ENCODE data around the gene POLR1H.

Gene POLR1H

GRCh38 chr6:30093951-30094661 lies 33.0 kb downstream of the POLR1H start:
- Histone ChIP-seq H4K20me1 (ENCODE audit: insufficient read depth, low read length) (no peaks in the 10 kb centered on the region), H3K4me3 (ENCODE audit: low read length) (no peak overlapping the region), H3K27me3 (ENCODE audit: low read depth, low read length) (peaks cover 8% of the 10 kb centered on the region; the same call in 1 of the 2 replicates), H3K9ac (ENCODE audit: low read length) (no peak overlapping the region), H3K9me3 (ENCODE audit: insufficient read depth, low read length) (no peaks in the 10 kb centered on the region), H3K4me1 (ENCODE audit: low read length) (peaks cover 9% of the 10 kb centered on the region; the same call in 1 of the 2 replicates), H3K4me2 (ENCODE audit: low read length) (no peak overlapping the region), H3K36me3 (replicated peaks; ENCODE audit: low read depth, low read length) (no peaks in the 10 kb centered on the region), H3K27ac (ENCODE audit: low read length) (no peak overlapping the region), H3K79me2 (ENCODE audit: low read length) (no peaks in the 10 kb centered on the region), H2AFZ (ENCODE audit: low read depth, low read length) (no peak overlapping the region)
- no peak for TF ChIP-seq EZH2phosphoT487 (IDR thresholded peaks at IDR 0.05; ENCODE audit: low read depth)
- no peak for TF ChIP-seq CTCF (IDR thresholded peaks at IDR 0.05; ENCODE audit: low read depth, low read length)

- H3K4me1 ChIP-seq (ENCODE audit: low read length), result peaks cover 19% of the 10 kb centered on the region
- H3K9ac ChIP-seq (ENCODE audit: low read length), result no peak overlapping the region
- H3K36me3 ChIP-seq (replicated peaks; ENCODE audit: low read depth, low read length), result no peaks in the 10 kb centered on the region
- no peaks in the 10 kb centered on the region for H3K9me3 ChIP-seq (ENCODE audit: insufficient read depth, low read length)
- H3K27me3 ChIP-seq (ENCODE audit: low read depth, low read length), result peaks cover 25% of the 10 kb centered on the region
- no peaks in the 10 kb centered on the region for H3K79me2 ChIP-seq (ENCODE audit: low read length)
- no peaks in the 10 kb centered on the region for H4K20me1 ChIP-seq (ENCODE audit: insufficient read depth, low read length)
- no peak overlapping the region for H3K4me2 ChIP-seq (ENCODE audit: low read length)
- H3K27ac ChIP-seq (ENCODE audit: low read length), result no peak overlapping the region
- TF ChIP-seq EZH2phosphoT487 (IDR thresholded peaks at IDR 0.05; ENCODE audit: low read depth), result no peak
- no peak for TF ChIP-seq CTCF (IDR thresholded peaks at IDR 0.05; ENCODE audit: low read depth, low read length)
- H2AFZ ChIP-seq (ENCODE audit: low read depth, low read length), result no peak overlapping the region
- H3K4me3 ChIP-seq (ENCODE audit: low read length), result no peak overlapping the region
Observed at GRCh38 chr6:30096829-30097228, 35.8 kb downstream of the POLR1H start.

GRCh38 chr6:30097902-30098768 lies 37.1 kb downstream of the POLR1H start:
- Histone ChIP-seq H3K4me3 (ENCODE audit: low read length) (no peak overlapping the region), H3K9ac (ENCODE audit: low read length) (no peak overlapping the region), H3K36me3 (replicated peaks; ENCODE audit: low read depth, low read length) (no peaks in the 10 kb centered on the region), H3K9me3 (ENCODE audit: insufficient read depth, low read length) (no peaks in the 10 kb centered on the region), H2AFZ (ENCODE audit: low read depth, low read length) (no peak overlapping the region), H4K20me1 (ENCODE audit: insufficient read depth, low read length) (no peaks in the 10 kb centered on the region), H3K27ac (ENCODE audit: low read length) (no peak overlapping the region), H3K4me1 (ENCODE audit: low read length) (peaks cover 25% of the 10 kb centered on the region), H3K79me2 (ENCODE audit: low read length) (no peaks in the 10 kb centered on the region), H3K4me2 (ENCODE audit: low read length) (no peak overlapping the region), H3K27me3 (ENCODE audit: low read depth, low read length) (peaks cover 24% of the 10 kb centered on the region)
- TF ChIP-seq CTCF (IDR thresholded peaks at IDR 0.05; ENCODE audit: low read depth, low read length), result no peak

- Histone ChIP-seq H3K27me3 (ENCODE audit: low read depth, low read length) (peaks cover 22% of the 10 kb centered on the region), H2AFZ (ENCODE audit: low read depth, low read length) (no peak overlapping the region), H3K4me3 (ENCODE audit: low read length) (no peak overlapping the region)
Observed at GRCh38 chr6:30100154-30100553, 39.1 kb downstream of the POLR1H start.

More at GRCh38 chr6:30100154-30100553, 39.1 kb downstream of the POLR1H start:
- peaks cover 20% of the 10 kb centered on the region for H3K4me1 ChIP-seq (ENCODE audit: low read length)
- no peak overlapping the region for H3K9ac ChIP-seq (ENCODE audit: low read length)
- no peaks in the 10 kb centered on the region for H3K79me2 ChIP-seq (ENCODE audit: low read length)
- H3K36me3 ChIP-seq (replicated peaks; ENCODE audit: low read depth, low read length), result no peaks in the 10 kb centered on the region
- no peaks in the 10 kb centered on the region for H3K9me3 ChIP-seq (ENCODE audit: insufficient read depth, low read length)
- no peak for TF ChIP-seq EZH2phosphoT487 (IDR thresholded peaks at IDR 0.05; ENCODE audit: low read depth)
- TF ChIP-seq CTCF (IDR thresholded peaks at IDR 0.05; ENCODE audit: low read depth, low read length), result no peak
- H4K20me1 ChIP-seq (ENCODE audit: insufficient read depth, low read length), result no peaks in the 10 kb centered on the region
- H3K27ac ChIP-seq (ENCODE audit: low read length), result no peak overlapping the region
- no peak overlapping the region for H3K4me2 ChIP-seq (ENCODE audit: low read length)
